Embryonic facial prominence (tissue), 1 donor: ENCODE measurements around the gene PRG2.
A peak's percentile ranks its signal among the peaks of the same experiment; 100 is the strongest.

Experiments
- DNase-seq: peaks from one replicate; pipeline ENCODE4 v3.0.0-alpha.2; 2016; ENCODE audit errors: extremely low spot score

PRG2 gene

GRCh38 chr11:57390535-57390934 lies at the start of gene PRG2:
Gene PRG2 (minus strand): TSS chr11:57390650. CDS start chr11:57389944, 706 bp downstream.
- no peak for DNase-seq

GRCh38 chr11:57439786-57440185 lies 49.3 kb upstream of the PRG2 start:
- DNase-seq = no peak

GRCh38 chr11:57438345-57439285 lies 48.2 kb upstream of the PRG2 start:
- no peak for DNase-seq

GRCh38 chr11:57436031-57436430 lies 45.6 kb upstream of the PRG2 start:
- DNase-seq = no peak

GRCh38 chr11:57434640-57435546 lies 44.4 kb upstream of the PRG2 start:
- DNase-seq = no peak

DNA sequence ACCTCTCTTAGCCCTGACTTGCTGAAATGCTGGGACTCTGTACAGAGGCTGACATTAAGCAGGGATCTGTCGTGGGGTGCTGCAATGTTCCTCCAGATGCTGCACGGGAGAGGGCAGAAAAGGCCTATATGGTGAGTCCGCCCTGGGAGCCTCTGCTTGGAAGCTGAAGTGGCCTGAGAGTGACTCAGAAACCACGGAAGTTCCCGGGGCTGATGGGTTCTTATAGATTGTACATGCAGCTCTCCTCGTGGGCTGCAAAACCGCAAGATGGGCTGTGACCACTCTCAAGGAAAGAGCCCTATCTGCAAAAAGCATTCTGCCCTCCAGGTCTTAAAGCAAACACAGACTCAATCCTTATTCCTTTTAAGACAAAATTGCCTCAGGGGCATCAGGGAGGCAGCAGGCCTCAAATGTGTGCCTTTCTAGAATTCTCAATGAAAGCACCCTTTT lies 42.3 kb upstream of the PRG2 start:
- DNase-seq = no peak

DNA sequence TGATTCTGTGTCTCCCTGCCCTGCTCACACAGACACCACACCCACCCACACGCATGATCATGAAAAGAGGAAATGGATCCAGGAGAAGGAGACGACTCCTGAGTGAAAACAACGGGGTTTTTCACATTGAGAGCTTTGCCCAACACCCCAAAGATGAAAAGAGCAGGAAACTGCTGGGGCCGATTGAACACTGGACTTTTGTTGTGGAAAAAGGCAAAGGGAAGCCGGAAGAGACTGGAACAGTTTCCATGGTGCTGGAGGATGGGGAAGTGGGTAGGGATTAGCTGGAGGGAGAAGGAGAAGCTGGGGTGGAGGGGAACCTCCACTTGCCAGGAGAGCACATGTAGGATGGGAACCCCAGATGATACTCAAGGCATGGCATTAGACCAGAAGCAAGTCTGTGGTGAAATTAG lies 41.7 kb upstream of the PRG2 start:
- no peak for DNase-seq

DNA sequence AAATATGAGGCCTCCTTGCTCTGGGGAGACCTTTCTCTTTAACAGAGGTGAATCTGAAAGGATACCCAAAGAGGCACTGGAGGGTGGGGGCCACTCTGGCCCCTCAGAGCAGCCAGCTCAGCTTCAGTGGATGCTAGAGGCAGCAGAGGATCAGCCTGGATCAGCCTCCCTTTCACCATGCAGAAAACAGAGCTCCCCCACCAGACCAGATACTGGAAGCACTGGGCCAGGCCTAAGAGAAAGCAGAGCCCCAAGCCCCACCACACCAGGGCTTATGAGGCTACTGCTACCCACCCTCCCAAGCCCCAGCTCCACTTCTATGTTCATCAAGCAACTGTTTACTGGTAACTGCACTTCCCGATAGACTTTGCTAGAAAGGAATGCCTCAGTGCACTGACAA lies 40.5 kb upstream of the PRG2 start:
- DNase-seq = no peak

GRCh38 chr11:57429946-57430345 lies 39.5 kb upstream of the PRG2 start:
- no peak for DNase-seq

DNA sequence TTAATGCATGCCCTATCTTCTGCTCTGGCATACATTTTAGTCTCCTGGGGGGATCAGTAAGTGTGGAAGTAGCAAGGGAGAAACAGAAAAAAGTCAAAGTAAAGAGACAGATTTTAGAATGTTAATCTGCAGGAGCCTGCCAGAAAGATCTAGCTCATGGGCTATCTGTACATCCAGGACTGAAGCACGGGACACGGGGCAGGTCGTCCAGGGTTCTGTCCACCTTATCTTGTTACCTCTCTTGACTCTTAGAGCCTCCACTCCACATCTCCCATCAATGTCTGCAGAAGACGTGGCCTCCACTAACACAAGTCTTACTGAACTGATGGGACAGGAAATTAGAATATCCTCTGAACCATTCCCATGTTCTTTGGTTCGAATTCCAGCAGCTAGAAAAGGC lies 38.2 kb upstream of the PRG2 start:
- DNase-seq = no peak

- no peak for DNase-seq
Measured at GRCh38 chr11:57427727-57428082, 37.3 kb upstream of the PRG2 start.

- peak; percentile 59 for DNase-seq
Measured at GRCh38 chr11:57426929-57427726, 36.7 kb upstream of the PRG2 start, which contains the start of gene SLC43A3. Gene SLC43A3 (minus strand): TSS chr11:57427121. CDS start chr11:57426172, 949 bp downstream.

DNA sequence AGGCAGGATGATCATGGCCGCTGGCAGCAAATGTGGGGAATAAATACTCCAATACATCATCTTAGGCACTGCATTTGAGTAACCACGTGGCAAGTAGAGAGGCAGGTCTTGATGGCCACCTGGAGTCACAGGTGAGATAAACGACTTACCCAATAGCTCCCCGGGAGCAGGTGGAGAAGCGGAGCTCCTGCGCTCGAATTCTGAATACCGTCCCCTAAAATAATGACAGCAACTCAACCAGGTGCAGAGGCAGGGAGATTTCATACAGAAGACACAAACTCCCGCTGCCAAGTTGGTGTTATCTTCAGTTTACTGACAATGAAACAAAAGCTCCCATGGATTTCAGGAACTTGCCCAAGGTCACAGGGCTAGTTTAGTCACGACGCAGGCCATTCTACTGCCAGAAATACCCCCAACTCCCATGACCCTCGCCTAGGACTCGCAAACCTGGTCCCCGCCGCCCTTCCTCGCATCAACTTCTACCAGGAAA lies 36.0 kb upstream of the PRG2 start:
- no peak for DNase-seq

- DNase-seq = no peak
Measured at GRCh38 chr11:57425565-57426438, 35.4 kb upstream of the PRG2 start.

- DNase-seq = no peak
Measured at GRCh38 chr11:57424792-57425564, 34.5 kb upstream of the PRG2 start.

GRCh38 chr11:57424137-57424791 lies 33.8 kb upstream of the PRG2 start:
- no peak for DNase-seq

GRCh38 chr11:57422669-57423068 lies 32.2 kb upstream of the PRG2 start:
- no peak for DNase-seq

GRCh38 chr11:57421805-57422204 lies 31.4 kb upstream of the PRG2 start:
- no peak for DNase-seq

DNA sequence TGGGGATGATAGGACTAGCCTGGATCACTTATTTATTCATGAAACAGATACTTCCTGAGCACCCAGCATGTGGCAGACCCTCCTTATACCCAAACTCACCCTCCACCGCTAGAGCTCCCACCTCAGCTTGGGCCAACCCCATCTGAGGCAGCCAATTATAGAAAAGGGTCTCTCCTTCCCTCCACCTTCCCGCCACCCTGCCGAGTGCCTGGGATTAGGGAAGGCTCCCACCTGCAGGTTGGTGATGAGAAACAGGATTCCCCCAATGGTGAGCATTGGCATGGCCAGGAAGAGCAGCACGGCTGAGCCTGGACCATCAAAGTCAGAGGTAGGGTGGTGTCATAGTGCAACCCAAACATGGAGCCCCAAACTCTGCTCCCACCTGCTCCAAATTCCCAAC lies 30.6 kb upstream of the PRG2 start:
- DNase-seq = no peak
